Measurements from ENCODE around the gene CCT6B. TPM values are rescaled to one million over a fixed set of nuclear protein-coding genes. Genes with fewer than 3 reads are reported as not detected.
"Not testable (repeated sequence)": the region's sequence is repeated elsewhere in the genome, so short reads cannot be mapped to it uniquely, and the experiment has no call there.

CCT6B gene
- 1 to 10 TPM; 1.9 to 2.4 TPM for total RNA-seq

GRCh38 chr17:34961093-34961911 lies at the start of gene CCT6B, which contains the start of gene ZNF830:
Gene CCT6B, minus strand, starts transcription at chr17:34961460. Its CDS starts 67 bp downstream, at chr17:34961393.
Gene ZNF830, plus strand, starts transcription at chr17:34961540. Its CDS starts 27 bp downstream, at chr17:34961567.
- CTCF ChIA-PET, result interaction anchor here (1.0 to 1.7 kb wide), 3 partner anchors 21 to 132 kb away, joined by 3 to 4 read pairs (median 3); no protein-coding TSS in a partner anchor
- Mint-ChIP-seq H3K4me3 (peak within 1 kb of the TSS; percentile 98), H3K27me3 (peaks cover 5% of the 10 kb centered on the region), H3K36me3 (peaks cover 24% of the 10 kb centered on the region), H3K9me3 (ENCODE audit: low read depth) (no peaks in the 10 kb centered on the region), H3K27ac (peak within 1 kb of the TSS; percentile 100), H3K4me1 (peaks cover 33% of the 10 kb centered on the region)
- DNase-seq, result peak; percentile 96
- ATAC-seq, result peak; percentile 95

- Mint-ChIP-seq H3K4me3 (no peak overlapping the region), H3K4me1 (no peaks in the 10 kb centered on the region), H3K36me3 (peaks cover 46% of the 10 kb centered on the region), H3K27me3 (no peaks in the 10 kb centered on the region), H3K9me3 (ENCODE audit: low read depth) (no peaks in the 10 kb centered on the region), H3K27ac (peak overlapping the region; percentile 55)
- DNase-seq, result no peak
- ATAC-seq, result no peak
- CTCF ChIA-PET, result interaction anchor here (1.0 to 2.6 kb wide), 2 partner anchors 10 to 13 kb away, joined by 3 to 7 read pairs; no protein-coding TSS in a partner anchor
Observed at GRCh38 chr17:35010093-35010492, 48.8 kb upstream of the CCT6B start.

GRCh38 chr17:35006961-35007360 lies 45.7 kb upstream of the CCT6B start:
- no peak overlapping the region for H3K4me3 Mint-ChIP-seq
- H3K4me1 Mint-ChIP-seq, result no peaks in the 10 kb centered on the region
- H3K9me3 Mint-ChIP-seq (ENCODE audit: low read depth), result no peaks in the 10 kb centered on the region
- CTCF ChIA-PET, result interaction anchor here (1.7 kb wide), 1 partner anchor 8 kb away, joined by 7 read pairs; no protein-coding TSS in a partner anchor
- ATAC-seq, result no peak
- no peak for DNase-seq
- H3K27ac Mint-ChIP-seq, result peak overlapping the region; percentile 3
- H3K36me3 Mint-ChIP-seq, result peaks cover 41% of the 10 kb centered on the region
- H3K27me3 Mint-ChIP-seq, result no peaks in the 10 kb centered on the region

- ATAC-seq (no peak), DNase-seq (no peak)
- CTCF ChIA-PET, result interaction anchor here (0.5 kb wide), 1 partner anchor 59 kb away, joined by 4 read pairs; no protein-coding TSS in a partner anchor
- no peak overlapping the region for H3K27ac Mint-ChIP-seq
- H3K36me3 Mint-ChIP-seq, result peaks cover 37% of the 10 kb centered on the region
- no peak overlapping the region for H3K4me3 Mint-ChIP-seq
- no peaks in the 10 kb centered on the region for H3K27me3 Mint-ChIP-seq
- no peaks in the 10 kb centered on the region for H3K9me3 Mint-ChIP-seq (ENCODE audit: low read depth)
- H3K4me1 Mint-ChIP-seq, result no peaks in the 10 kb centered on the region
Observed at GRCh38 chr17:35006345-35006744, 45.1 kb upstream of the CCT6B start.

GRCh38 chr17:35003778-35004177 lies 42.5 kb upstream of the CCT6B start:
- Mint-ChIP-seq H3K36me3 (peaks cover 22% of the 10 kb centered on the region), H3K9me3 (ENCODE audit: low read depth) (no peaks in the 10 kb centered on the region), H3K4me1 (no peaks in the 10 kb centered on the region), H3K4me3 (no peak overlapping the region), H3K27me3 (no peaks in the 10 kb centered on the region), H3K27ac (peak overlapping the region; percentile 32)
- no peak for ATAC-seq
- CTCF ChIA-PET, result interaction anchor here (1.0 to 10.5 kb wide), 2 partner anchors 116 kb away, joined by 3 to 109 read pairs; partner anchors contain the start of genes FNDC8 and RAD51D
- no peak for DNase-seq

GRCh38 chr17:35002876-35003551 lies 41.8 kb upstream of the CCT6B start:
- peaks cover 21% of the 10 kb centered on the region for H3K36me3 Mint-ChIP-seq
- no peak overlapping the region for H3K27ac Mint-ChIP-seq
- CTCF ChIA-PET, result interaction anchor here (1.0 to 10.5 kb wide), 2 partner anchors 37 to 117 kb away, joined by 4 to 109 read pairs; partner anchors contain the start of genes FNDC8 and RAD51D
- H3K27me3 Mint-ChIP-seq, result no peaks in the 10 kb centered on the region
- DNase-seq, result no peak
- H3K4me3 Mint-ChIP-seq, result no peak overlapping the region
- ATAC-seq, result no peak
- peaks cover 4% of the 10 kb centered on the region for H3K4me1 Mint-ChIP-seq
- H3K9me3 Mint-ChIP-seq (ENCODE audit: low read depth), result no peaks in the 10 kb centered on the region

GRCh38 chr17:35001549-35001948 lies 40.3 kb upstream of the CCT6B start:
- peaks cover 5% of the 10 kb centered on the region for H3K4me1 Mint-ChIP-seq
- no peak for DNase-seq
- peaks cover 15% of the 10 kb centered on the region for H3K36me3 Mint-ChIP-seq
- no peak overlapping the region for H3K4me3 Mint-ChIP-seq
- H3K9me3 Mint-ChIP-seq (ENCODE audit: low read depth), result no peaks in the 10 kb centered on the region
- CTCF ChIA-PET, result interaction anchor here (1.4 to 10.5 kb wide), 2 partner anchors 81 to 118 kb away, joined by 4 to 109 read pairs; partner anchors contain the start of genes FNDC8 and RAD51D
- no peak overlapping the region for H3K27ac Mint-ChIP-seq
- no peak for ATAC-seq
- no peaks in the 10 kb centered on the region for H3K27me3 Mint-ChIP-seq

- H3K27ac Mint-ChIP-seq; H3K4me3 Mint-ChIP-seq; DNase-seq; ATAC-seq; H3K4me1 Mint-ChIP-seq; H3K27me3 Mint-ChIP-seq; H3K9me3 Mint-ChIP-seq (ENCODE audit: low read depth): not testable (repeated sequence)
- peaks cover 14% of the 10 kb centered on the region for H3K36me3 Mint-ChIP-seq
- CTCF ChIA-PET, result interaction anchor here (1.4 to 10.5 kb wide), 4 partner anchors 82 to 122 kb away, joined by 4 to 109 read pairs (median 5); partner anchors contain the start of genes FNDC8 and RAD51D
Observed at GRCh38 chr17:35000965-35001364, 39.7 kb upstream of the CCT6B start.

- H3K27me3 Mint-ChIP-seq, result no peaks in the 10 kb centered on the region
- CTCF ChIA-PET, result interaction anchor here (0.6 to 10.5 kb wide), 12 partner anchors 9 to 123 kb away, joined by 3 to 109 read pairs (median 5); partner anchors contain the start of genes FNDC8, LIG3, RAD51D and RFFL
- H3K9me3 Mint-ChIP-seq (ENCODE audit: low read depth), result no peaks in the 10 kb centered on the region
- H3K36me3 Mint-ChIP-seq, result peaks cover 17% of the 10 kb centered on the region
- peaks cover 5% of the 10 kb centered on the region for H3K4me1 Mint-ChIP-seq
- H3K4me3 Mint-ChIP-seq, result no peak overlapping the region
- no peak overlapping the region for H3K27ac Mint-ChIP-seq
- no peak for DNase-seq
- no peak for ATAC-seq
Observed at GRCh38 chr17:34999456-34999855, 38.2 kb upstream of the CCT6B start.

GRCh38 chr17:34998205-34998604 lies 36.9 kb upstream of the CCT6B start:
- Mint-ChIP-seq H3K27me3 (no peaks in the 10 kb centered on the region), H3K9me3 (ENCODE audit: low read depth) (no peaks in the 10 kb centered on the region), H3K4me1 (peaks cover 13% of the 10 kb centered on the region), H3K4me3 (no peak overlapping the region), H3K36me3 (peaks cover 24% of the 10 kb centered on the region), H3K27ac (peak overlapping the region; percentile 52)
- CTCF ChIA-PET, result interaction anchor here (0.6 to 10.5 kb wide), 14 partner anchors 10 to 121 kb away, joined by 3 to 109 read pairs (median 5); partner anchors contain the start of genes FNDC8, LIG3, RAD51D and RFFL
- DNase-seq (peak; percentile 87), ATAC-seq (peak; percentile 98)

- Mint-ChIP-seq H3K36me3 (peaks cover 28% of the 10 kb centered on the region), H3K27ac (no peak overlapping the region), H3K9me3 (ENCODE audit: low read depth) (no peaks in the 10 kb centered on the region), H3K27me3 (no peaks in the 10 kb centered on the region), H3K4me3 (no peak overlapping the region), H3K4me1 (peaks cover 21% of the 10 kb centered on the region)
- CTCF ChIA-PET, result interaction anchor here (0.6 to 10.5 kb wide), 8 partner anchors 16 to 122 kb away, joined by 3 to 109 read pairs (median 5); partner anchors contain the start of genes FNDC8, LIG3, RAD51D and RFFL
- no peak for DNase-seq
- no peak for ATAC-seq
Observed at GRCh38 chr17:34997355-34997862, 36.1 kb upstream of the CCT6B start.

- Mint-ChIP-seq H3K27me3 (no peaks in the 10 kb centered on the region), H3K4me1 (peaks cover 28% of the 10 kb centered on the region), H3K4me3 (no peak overlapping the region), H3K9me3 (ENCODE audit: low read depth) (no peaks in the 10 kb centered on the region), H3K36me3 (peaks cover 31% of the 10 kb centered on the region), H3K27ac (no peak overlapping the region)
- no peak for ATAC-seq
- no peak for DNase-seq
- CTCF ChIA-PET, result interaction anchor here (1.0 to 10.5 kb wide), 8 partner anchors 15 to 123 kb away, joined by 3 to 109 read pairs (median 5); partner anchors contain the start of genes FNDC8, LIG3, RAD51D and RFFL
Observed at GRCh38 chr17:34996422-34997285, 35.4 kb upstream of the CCT6B start.

Measured in activated CD8-positive, alpha-beta memory T cell treated with anti-CD3 and anti-CD28 coated beads, Interleukin-2, amount 10 ng/mL, durations not matched to agents 7 days and 5 days (primary cell).